NCI-H2227 (cell line): Measurements from ENCODE around the gene TPBGL.
A peak's percentile ranks its signal among the peaks of the same experiment; 100 is the strongest.

Source experiments
- DNase-seq: peaks from one replicate; lab custom pipeline; 2025; ENCODE audit not compliant: unreplicated experiment; lab: John Stamatoyannopoulos, UW

Gene TPBGL

DNA sequence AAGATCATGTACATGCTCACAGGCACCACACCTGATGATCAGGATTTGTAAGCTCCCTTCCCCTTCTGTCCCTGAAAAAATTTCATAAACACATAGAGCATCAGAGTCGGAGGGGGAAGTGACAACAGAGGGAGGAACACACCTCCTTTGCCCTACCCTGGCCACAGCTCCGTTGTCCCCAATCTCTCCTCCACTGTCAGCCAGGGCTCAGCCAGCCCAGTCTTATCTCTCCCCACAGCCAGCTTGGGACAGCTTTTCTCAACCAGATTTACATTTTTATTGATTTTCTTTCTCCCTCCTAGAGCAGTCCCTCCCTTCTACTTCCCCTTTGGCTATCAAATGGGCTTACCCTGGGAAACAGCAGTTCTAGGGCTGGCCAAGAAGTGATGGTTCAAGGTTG, 32.1 kb upstream of the TPBGL start:
- no peak for DNase-seq

DNA sequence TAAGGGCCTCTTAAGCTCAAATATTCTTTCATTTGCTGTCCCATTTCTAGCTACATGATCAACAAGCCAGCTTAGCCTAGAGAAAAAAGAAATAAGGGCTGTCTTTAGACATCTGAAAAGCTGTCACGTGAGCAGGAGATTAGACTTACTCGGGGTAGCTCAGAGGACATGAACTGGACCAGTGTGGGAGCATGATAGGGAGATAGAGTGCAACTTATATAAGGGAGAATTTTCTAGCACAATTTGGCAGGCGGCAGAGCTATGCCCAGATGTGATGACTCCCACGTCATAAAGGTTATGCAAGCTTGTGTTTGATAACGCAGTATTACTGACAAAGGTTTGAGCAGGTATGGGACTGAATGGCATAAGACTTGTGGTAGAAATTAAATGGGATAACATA, 28.2 kb upstream of the TPBGL start:
- no peak for DNase-seq

DNA sequence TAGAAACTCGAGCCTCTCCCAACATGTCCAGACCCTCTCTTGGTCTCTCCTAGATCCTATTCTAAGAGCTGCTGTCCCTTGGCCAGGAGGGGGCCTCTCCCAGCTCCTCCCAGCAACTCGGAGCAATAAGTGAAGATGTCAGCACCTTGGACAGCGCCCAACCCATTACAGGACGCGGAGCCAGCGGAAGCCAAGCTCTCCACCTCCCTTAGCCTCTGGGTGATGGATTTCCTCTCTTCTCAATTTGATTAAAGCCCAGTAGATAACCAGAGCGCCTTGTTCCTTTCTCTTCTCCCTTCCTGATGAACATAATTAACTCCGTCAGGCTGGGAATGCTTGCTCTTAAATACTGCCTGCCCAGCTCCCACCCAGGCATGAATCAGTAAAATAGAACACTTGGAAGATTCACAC, 26.2 kb upstream of the TPBGL start:
- DNase-seq = peak; percentile 49

DNA sequence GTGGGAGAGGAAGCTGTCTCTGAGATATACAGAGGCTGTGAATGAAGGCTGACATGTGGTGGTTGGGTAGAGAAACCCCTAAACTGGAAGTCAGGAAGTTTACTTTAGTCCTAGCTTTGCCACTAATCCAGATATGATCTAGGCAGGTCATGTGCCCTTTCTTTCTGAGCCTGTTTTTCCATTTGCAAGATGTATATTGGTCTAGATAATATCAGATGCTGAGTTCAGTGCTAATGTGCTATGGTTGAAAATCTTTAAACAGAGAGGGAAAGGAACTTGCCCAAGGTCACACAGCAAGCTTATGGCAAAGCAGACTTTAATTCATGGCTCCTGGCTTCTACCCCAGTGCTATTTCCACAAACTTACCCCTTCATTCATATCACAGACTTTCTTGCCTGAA, 25.7 kb upstream of the TPBGL start:
- no peak for DNase-seq

DNA sequence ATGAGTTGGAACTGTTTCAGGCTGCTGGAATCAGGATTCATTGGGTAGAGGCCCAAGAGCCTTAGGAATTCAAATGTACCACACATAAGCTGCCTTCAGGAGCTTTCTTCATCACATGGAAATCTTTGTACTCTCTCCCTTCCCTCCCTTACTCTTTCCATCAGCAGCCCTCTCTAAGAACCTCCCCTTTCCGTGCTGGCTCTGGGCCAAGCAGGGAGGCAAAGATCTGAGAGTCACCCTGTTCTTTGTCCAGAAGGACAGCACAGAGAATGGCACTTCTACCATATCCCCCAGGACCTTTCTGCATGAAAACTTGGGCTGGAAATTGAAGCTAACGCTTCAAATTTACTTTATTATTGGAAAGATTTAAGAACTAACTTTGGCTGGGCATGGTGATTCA, 20.7 kb upstream of the TPBGL start:
- no peak for DNase-seq

DNA sequence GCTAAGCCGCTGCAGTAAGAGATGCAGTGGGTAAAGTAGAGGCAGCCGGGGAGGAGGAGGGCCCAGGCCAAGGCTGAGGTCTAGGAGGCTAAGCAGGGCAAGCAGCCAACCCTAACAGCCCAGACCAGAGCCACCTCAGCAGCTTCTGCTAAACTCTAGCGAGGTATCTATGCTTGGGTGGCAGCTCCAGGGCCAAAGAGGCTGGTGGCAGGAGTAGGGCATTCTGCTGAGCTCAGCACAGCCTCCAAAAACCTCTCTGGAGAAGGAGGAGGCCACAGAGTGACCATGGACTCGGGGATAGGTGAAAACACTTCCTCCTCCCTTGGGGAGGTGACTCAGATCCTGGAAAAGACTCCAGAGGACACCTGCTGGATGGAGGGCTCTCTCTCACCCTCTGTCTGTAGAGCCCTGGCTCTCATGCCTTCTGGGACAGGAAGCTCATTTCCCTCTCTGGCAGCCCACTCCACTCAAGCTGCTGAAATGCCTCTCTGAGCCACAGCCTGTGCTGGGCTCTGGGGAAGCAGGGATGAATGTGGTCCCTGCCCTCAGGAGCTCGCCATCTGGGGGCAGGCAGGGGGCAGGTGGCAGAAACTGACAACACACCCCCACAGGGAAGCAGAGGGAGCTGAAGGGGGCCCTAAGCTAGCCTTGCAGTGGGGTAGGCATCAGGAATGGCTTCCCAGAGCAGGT, 16.5 kb upstream of the TPBGL start:
- no peak for DNase-seq

DNA sequence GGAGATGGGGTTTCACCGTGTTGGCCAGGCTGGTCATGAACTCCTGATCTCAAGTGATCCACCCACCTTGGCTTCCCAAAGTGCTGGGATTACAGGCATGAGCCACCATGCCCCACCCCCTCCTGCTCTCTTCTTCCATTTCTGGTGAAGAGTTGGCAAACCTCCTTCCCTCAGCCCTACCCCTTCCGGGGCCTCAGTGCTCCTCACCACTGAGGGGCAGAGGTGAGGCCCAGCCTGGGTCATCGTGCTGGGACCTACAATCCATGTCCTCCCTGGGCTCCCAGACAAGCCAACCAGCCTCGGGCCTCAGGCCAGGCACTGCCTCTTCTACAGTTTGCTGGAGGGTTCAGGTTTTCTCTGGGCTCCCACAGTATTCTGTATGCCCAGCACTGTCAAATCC, 14.8 kb upstream of the TPBGL start:
- no peak for DNase-seq

DNA sequence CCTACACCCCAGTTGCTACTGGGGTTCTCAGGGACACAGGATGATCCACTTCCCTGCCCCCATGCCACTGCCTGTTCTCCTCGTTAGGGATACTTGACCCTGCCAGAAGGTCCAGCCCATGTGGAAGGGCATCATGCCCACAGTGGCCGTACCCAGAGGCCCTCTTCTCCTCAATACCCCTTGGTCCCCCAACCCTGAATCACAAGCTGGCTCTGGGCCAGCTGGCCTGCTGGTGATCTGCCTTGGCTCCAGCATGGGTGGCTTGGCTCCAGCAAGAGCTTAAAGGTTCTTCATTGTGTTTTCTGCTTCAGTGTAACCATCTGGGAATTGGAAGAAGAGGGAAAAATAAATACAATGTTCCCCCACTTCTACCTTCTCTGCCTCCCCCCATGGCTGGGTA, 11.1 kb upstream of the TPBGL start:
- no peak for DNase-seq

DNA sequence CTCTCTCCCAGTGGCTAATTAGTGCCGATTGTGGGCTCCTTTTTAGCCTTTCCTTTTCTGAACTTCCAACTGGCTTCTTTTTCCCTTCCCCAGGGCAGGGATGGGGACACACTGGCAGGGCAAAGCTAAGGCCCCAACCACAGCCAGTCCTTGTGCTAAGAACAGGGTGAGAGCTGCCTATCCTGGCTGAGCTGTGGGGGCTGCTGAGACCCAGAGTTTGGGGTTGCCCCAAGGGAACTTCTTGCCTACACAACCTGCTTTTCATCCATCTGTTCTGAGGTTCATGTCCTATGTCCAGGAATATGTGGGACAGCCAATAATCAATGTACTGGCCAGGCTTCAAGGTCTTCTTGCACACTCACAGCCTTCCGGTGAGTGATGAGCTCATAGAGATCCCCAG, 10.0 kb upstream of the TPBGL start:
- DNase-seq = no peak

DNA sequence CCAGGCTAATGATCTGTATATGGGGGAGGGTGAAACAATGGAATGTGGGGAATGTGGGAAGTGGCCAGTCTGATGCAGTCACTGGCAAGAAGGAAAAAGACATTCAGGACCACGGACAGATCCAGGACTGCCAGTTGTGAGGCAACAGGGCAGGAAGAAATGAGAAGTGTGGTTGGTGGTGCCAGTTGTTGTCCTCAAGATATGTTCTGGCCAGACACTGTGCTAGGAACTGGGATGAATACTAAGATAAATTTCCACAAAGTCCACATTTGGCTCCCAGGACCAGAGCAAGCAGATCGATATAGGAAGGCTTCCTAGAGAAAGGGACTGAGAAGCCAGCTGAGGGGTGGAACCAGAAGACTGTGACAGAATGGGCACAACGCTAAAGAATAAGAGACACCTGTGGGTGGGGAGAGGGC, 6.8 kb upstream of the TPBGL start:
- no peak for DNase-seq

DNA sequence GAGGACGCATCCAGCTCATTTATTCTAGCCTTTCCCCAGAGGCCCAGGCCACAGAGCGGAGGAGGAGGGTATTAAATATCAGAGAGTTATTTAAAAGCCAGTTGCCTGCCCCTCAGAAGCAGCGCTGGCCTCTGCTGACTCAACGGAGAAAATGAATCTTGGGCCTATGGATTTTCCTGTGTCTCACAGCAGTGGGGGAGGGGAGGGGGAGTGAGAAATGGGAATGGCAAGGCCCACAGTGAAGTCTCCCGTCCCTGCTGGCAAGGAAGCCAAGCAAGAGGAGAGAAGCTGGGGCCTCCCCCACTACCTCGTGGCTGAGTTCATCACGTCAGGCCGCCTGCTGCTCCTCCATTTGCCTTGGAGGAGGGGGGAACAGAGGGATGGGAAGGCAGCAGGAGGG, 4.5 kb upstream of the TPBGL start:
- no peak for DNase-seq

DNA sequence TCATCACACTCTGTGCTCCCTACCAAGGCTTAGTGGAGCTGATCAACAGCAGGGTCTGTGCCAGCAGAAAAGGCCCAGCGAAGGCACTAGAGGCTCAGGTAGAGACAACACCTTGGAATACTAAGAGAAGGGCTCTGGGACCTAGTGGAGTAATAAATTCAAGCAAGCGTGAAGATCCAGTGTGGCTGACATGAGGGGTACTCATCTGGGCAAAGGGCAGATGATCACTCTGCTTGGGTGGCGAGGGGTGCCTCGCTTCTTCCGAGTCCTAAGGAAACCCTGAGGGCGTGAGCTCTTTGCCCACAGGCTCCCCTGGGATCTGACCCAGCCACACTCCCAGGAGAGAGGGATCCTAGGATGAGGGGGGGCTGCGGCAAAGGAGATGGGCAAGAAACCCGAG, 3.5 kb upstream of the TPBGL start:
- DNase-seq = no peak

DNA sequence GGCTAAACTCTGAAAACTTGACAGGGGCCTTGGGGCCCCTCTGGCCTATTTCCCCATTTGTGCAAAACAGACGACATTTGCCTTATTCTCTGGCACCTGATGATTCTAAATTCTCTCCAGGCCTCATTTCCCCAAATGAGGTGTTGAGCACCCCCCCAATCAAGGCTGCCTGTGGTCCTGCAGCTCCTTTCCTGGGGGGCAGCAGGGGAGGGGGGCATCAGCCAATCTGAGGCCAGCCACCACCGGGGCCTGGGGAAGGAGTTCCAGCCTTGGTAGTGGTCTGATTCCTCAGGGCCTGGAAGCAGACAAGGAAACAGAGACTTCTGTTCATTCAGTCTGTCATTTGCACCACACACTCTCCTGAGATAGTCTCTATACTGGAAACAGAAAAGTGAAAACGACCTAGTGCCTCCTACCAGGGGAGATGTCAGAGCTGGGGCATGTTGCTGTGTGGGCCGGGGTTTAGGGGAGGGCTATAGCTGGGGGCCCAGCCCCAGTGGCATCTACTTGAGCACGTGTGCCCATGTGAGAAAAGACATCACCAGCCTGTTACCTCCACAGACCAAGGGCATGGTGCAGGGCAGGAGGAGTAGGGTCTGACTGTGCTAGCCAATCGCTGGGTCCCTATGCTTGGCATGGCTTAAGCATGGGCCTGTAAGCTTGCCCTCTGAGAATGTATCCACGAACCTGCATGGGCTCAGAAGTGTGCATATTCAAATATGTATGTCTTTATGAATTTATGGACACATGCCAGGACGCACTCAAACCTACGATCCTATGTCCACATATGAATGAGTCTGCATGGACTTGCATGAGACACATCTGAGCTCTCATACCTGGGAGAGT, 1.8 kb upstream of the TPBGL start:
- no peak for DNase-seq

DNA sequence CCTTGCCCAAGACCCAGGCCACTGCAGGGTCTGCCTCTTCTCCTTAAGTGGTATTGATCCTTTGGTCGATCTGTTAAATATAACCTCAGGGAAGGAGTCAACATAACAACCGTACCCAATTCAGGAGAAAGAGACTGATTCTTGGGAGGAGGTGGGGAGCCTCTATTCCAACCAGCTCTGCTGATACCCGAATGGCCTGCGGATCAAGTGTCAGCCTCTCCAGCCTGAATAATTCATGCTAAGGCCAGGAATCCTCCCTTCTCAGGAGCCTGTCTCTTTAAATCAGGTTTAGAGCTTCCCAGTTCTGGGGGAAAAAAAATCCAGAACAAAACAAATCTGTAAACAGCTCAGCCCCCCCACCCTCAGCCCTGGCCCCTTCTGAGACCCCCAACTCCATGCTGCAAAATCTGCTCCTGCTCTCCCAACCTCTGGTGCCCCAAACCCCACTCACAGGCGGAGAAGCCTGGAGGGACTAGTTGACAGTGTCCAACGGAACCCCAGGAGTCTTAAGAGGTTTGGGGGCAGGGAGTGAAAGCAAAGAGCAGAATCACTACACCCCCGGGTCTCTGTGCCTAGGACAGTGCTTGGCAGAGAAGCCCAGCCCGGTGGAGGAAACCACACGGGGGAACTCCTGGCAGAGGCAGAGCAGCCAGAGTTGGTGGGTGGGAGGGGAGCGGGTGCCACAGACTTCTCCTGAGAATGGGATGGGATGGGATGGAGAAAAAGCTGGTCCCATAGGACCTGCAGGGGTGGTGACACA, 863 bp upstream of the TPBGL start:
- no peak for DNase-seq

DNA sequence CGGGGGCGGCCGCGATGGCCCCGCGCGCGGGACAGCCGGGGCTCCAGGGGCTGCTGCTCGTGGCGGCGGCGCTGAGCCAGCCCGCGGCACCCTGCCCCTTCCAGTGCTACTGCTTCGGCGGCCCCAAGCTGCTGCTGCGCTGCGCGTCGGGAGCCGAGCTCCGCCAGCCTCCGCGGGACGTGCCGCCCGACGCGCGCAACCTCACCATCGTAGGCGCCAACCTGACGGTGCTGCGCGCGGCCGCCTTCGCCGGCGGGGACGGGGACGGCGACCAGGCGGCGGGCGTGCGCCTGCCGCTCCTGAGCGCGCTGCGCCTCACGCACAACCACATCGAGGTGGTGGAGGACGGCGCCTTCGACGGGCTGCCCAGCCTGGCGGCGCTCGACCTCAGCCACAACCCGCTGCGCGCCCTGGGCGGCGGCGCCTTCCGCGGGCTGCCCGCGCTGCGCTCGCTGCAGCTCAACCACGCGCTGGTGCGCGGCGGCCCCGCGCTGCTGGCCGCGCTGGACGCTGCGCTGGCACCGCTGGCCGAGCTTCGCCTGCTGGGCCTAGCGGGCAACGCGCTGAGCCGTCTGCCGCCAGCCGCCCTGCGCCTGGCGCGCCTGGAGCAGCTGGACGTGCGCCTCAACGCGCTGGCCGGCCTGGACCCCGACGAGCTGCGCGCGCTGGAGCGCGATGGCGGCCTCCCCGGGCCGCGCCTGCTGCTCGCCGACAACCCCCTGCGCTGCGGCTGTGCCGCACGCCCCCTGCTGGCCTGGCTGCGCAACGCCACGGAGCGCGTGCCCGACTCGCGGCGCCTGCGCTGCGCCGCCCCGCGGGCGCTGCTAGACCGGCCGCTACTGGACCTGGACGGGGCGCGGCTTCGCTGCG, 697 bp downstream of the TPBGL start:
- DNase-seq = peak; percentile 94

DNA sequence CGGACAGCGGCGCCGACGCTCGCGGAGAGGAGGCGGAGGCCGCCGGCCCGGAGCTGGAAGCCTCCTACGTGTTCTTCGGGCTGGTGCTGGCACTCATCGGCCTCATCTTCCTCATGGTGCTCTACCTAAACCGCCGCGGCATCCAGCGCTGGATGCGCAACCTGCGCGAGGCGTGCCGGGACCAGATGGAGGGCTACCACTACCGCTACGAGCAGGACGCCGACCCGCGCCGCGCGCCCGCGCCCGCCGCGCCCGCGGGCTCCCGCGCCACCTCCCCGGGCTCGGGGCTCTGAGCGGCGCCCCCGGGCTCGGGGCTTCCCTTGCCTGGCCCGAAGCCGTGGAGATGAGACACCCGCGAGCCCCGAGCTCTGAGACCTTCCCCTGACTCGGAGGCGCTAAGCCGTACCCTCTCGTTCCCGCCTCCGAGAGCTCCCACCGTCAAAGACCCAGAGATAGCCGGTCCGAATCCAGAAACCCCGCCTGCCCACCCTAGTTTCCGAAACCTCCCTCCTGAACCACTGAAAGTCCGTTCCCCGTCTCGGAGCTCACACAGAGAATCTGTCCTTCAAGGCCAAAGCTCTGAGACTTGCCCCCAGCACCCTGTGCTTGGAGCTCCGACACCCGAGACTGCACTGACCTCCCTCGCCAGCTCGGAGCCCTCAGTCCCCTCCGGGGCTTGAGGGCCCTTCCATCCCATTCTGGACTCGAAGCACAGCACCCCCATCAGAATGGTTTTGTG, 1.5 kb downstream of the TPBGL start:
- DNase-seq = peak; percentile 63

DNA sequence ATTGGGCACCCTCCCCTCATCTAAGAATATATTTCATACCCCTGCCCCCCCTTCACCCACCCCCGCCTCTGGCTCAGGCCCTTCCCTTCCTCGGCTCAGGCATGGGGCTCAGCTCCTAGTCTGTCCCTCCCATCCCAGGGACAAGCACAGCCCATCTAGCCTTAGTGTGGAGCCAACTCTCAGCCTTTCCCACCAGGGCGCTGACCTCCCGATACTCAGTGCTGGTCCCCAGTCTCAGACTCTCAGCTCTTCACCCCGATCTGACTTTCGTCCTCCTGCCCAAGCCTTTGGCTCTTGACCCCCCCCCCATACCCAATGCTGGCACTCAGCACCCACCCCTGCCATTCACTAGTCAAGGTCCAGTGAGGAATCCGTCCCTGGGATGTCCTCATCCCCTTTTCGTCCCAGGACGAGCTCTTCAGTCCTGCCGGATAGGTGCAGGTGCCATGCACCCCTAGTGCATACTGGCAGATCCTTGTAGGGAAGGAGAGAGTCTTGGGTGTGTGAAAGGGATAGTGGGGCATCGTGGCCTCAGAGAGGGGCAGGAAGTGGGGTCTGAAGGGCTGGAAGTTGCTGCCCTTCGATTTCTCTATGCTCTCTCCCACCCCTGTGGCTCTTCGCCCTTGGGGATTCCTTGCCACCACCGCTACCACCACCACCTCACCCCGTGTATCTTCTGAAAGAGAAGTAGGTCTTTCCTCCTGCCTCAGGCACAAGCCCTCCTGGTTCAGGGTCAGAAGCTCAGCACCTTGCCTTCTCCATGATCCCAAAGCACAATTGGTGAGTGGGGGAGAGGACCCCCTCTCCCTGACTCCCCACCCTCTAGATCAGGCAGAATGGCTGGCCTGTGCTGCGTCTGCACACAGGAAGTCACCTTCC, 2.4 kb downstream of the TPBGL start:
- no peak for DNase-seq

DNA sequence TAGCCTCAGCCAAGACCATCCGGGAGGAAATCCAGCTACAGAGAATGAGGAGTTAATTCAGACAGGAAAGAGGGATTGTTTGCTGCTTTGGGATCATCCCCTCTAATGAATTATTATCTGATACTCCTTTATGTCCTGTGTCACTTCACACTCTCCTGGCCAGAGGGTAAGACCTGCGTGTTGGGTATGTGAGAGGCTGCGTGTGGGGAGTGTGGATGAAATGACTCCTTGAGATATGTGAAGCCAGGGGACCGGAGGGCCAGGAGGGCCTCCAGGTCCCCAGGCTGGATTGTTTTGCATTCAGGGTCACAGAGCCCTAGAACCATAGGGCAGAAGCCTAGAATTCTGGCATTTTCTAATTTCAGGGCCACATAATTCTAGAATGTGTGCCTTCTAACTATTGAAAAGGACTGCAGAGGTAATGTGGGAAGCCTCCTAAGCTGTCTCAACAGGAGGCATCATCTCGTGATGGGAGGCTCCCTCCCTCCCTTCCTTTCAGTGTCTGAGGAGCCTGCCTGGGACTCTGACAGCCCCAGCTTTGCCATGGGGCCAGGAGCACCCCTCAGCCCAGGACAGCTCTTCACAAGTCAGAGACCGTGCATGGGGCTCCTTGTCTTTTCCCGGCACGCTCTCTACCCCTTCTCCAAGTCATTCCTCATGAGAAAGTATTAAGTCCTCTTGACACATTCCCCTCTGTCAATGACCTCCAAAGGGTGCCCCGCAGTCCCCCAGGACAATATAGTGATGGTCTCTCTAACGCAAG, 3.7 kb downstream of the TPBGL start:
- DNase-seq = no peak
